T-helper 17 cell (primary cell): ENCODE data around the gene YAP1. TPM values are rescaled to one million over a fixed set of nuclear protein-coding genes. Genes with fewer than 3 reads are reported as not detected.

ENCODE experiments used
- ATAC-seq: fragments of 150-1000 bp; cut with Tn5 transposase; 2 replicates; pipeline ENCODE4 v1.10.0; 2021; ENCODE audit warnings: mild to moderate bottlenecking, moderate library complexity
- DNase-seq, 3 donors: peaks; one replicate each; pipeline versions ENCODE4 v3.0.0 to v3.0.0-alpha.2; 2020 to 2021
- H3K9me3 ChIP-seq: one replicate; pipeline ENCODE4 v1.7.0; 2013; ENCODE audit warnings: low read length, mild to moderate bottlenecking; ENCODE audit not compliant: control insufficient read depth, poor library complexity, severe bottlenecking
- H3K27ac Mint-ChIP-seq: one replicate; pipeline ENCODE4 v1.8.0; 2022; ENCODE audit warnings: mild to moderate bottlenecking, moderate library complexity, mixed read lengths
- H3K27me3 Mint-ChIP-seq: one replicate; pipeline ENCODE4 v1.8.0; 2022; ENCODE audit warnings: mixed read lengths
- H3K36me3 Mint-ChIP-seq: one replicate; pipeline ENCODE4 v1.8.0; 2022; ENCODE audit warnings: low read depth, mixed read lengths
- H3K4me1 Mint-ChIP-seq: one replicate; pipeline ENCODE4 v1.8.0; 2022; ENCODE audit warnings: mild to moderate bottlenecking, mixed read lengths
- H3K4me3 Mint-ChIP-seq: one replicate; pipeline ENCODE4 v1.8.0; 2022; ENCODE audit warnings: mild to moderate bottlenecking, moderate library complexity, mixed read lengths
- total RNA-seq, 4 donors: library from RNA in 2 of 4; stranded (reverse) in 2 of 4; gene quantifications; one replicate each; pipeline ENCODE4 v1.2.3 and lab custom pipeline; 2022 to 2026

Gene YAP1
- total RNA-seq, 2 donors from 2014 or later, result 0.20 TPM; not detected in 1

DNA sequence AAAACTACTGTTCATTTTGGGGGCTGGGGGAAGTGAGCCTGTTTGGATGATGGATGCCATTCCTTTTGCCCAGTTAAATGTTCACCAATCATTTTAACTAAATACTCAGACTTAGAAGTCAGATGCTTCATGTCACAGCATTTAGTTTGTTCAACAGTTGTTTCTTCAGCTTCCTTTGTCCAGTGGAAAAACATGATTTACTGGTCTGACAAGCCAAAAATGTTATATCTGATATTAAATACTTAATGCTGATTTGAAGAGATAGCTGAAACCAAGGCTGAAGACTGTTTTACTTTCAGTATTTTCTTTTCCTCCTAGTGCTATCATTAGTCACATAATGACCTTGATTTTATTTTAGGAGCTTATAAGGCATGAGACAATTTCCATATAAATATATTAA is 119.9 kb downstream of the YAP1 start:
- ATAC-seq (no peak), DNase-seq (no peak)
- H3K4me1 Mint-ChIP-seq, result peaks cover 8% of the 10 kb centered on the region
- no peak overlapping the region for H3K27ac Mint-ChIP-seq
- H3K9me3 ChIP-seq, result no peaks in the 10 kb centered on the region
- H3K4me3 Mint-ChIP-seq, result no peak overlapping the region
- peaks cover 38% of the 10 kb centered on the region for H3K27me3 Mint-ChIP-seq
- H3K36me3 Mint-ChIP-seq, result peaks cover 3% of the 10 kb centered on the region

DNA sequence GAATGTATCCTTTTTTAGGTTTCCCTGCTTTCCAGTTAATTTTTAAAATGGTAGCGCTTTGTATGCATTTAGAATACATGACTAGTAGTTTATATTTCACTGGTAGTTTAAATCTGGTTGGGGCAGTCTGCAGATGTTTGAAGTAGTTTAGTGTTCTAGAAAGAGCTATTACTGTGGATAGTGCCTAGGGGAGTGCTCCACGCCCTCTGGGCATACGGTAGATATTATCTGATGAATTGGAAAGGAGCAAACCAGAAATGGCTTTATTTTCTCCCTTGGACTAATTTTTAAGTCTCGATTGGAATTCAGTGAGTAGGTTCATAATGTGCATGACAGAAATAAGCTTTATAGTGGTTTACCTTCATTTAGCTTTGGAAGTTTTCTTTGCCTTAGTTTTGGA is 120.7 kb downstream of the YAP1 start:
- Mint-ChIP-seq H3K4me3 (no peak overlapping the region), H3K4me1 (peaks cover 6% of the 10 kb centered on the region), H3K27ac (no peak overlapping the region), H3K27me3 (peaks cover 39% of the 10 kb centered on the region), H3K36me3 (peaks cover 3% of the 10 kb centered on the region)
- DNase-seq, result no peak
- ATAC-seq, result no peak
- H3K9me3 ChIP-seq, result no peaks in the 10 kb centered on the region

DNA sequence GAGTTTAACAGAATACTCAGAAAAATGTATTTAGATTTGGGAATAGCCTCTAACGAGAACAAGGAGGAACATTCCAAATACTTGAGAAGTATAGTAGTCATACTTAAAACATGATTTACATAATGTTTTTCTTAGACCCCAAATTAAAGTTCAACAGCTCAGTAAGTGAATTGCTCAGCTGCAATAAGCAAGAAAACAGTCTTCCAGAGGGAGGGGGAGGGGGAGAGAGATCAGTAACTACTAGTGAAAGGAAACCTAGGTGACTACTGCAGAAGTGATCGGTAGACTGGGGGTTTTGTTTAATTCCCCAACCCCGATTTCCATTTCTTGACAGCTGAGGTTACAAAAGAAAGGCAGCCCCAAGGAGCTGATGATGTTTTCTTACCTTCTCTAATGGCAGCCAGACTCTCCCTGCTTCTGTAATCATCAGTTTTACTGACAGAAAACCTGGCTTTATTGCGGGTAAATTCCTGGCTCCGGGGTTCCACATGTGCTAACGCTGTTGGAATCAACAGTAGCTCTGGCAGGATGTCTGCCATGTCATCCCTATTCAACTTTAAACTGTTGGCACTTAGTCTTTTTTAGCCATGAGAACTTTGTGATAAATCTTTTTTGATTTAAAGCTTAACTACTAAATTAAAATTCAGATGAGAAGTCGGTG is 124.7 kb downstream of the YAP1 start:
- DNase-seq (no peak), ATAC-seq (no peak)
- H3K36me3 Mint-ChIP-seq, result no peaks in the 10 kb centered on the region
- H3K27me3 Mint-ChIP-seq, result peaks cover 56% of the 10 kb centered on the region
- H3K4me3 Mint-ChIP-seq, result no peak overlapping the region
- no peaks in the 10 kb centered on the region for H3K4me1 Mint-ChIP-seq
- H3K9me3 ChIP-seq, result no peaks in the 10 kb centered on the region
- no peak overlapping the region for H3K27ac Mint-ChIP-seq

DNA sequence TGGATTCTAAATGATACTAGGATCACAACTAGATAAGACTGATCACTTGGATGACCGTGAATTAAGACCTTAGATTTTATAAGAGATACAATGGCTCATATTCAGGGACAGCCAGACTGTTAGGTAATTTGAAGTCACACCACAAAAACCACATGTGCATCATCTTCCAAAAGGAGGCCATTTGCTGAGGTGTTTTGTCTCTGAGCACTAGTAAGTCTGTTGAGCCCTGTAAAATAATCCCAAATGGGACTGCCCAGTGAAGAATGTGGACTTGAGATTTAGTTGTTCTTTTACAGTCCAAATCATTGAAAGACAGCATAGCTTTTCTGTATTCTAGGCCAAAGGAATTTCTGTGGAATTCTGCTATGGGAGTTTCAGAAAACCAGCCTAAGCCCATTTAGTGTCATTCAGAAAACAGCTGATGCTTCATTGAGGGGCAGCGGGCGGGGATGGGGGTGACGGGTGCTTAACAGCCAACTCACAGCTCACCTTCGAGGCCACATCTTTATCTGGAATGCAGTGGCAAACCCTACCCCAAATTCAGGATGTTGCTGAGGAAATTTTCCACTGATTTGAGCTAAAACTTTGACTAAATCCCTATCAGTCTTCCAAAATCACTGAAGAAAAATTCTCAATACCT is 127.0 kb downstream of the YAP1 start:
- H3K27ac Mint-ChIP-seq, result no peak overlapping the region
- no peaks in the 10 kb centered on the region for H3K36me3 Mint-ChIP-seq
- no peak for DNase-seq
- peaks cover 43% of the 10 kb centered on the region for H3K27me3 Mint-ChIP-seq
- H3K9me3 ChIP-seq, result no peaks in the 10 kb centered on the region
- H3K4me1 Mint-ChIP-seq, result peaks cover 2% of the 10 kb centered on the region
- no peak for ATAC-seq
- H3K4me3 Mint-ChIP-seq, result no peak overlapping the region

DNA sequence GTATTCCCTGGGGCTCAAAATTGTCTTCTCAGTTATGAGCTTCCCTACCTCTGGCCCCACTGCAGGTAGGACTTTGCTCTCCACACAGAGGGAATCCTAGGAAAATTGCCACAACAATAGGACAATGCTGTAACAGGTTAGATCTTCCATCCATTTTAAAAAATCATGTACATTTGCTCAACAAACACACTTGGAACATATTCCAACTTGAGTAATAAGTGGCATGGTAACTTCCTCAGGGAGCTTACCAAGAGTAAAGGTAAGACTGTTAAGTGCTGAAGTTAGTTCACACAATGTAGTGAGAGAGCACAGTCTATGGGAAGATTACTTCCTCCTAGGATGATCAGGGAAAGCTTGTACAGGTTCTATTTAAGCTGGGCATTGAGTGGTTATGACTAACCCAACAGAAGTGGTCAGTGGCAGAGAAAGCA is 128.2 kb downstream of the YAP1 start:
- DNase-seq, result no peak
- Mint-ChIP-seq H3K27me3 (peaks cover 44% of the 10 kb centered on the region), H3K4me3 (no peak overlapping the region), H3K36me3 (peaks cover under 1% of the 10 kb centered on the region), H3K27ac (no peak overlapping the region), H3K4me1 (peaks cover 2% of the 10 kb centered on the region)
- no peak for ATAC-seq
- no peaks in the 10 kb centered on the region for H3K9me3 ChIP-seq

DNA sequence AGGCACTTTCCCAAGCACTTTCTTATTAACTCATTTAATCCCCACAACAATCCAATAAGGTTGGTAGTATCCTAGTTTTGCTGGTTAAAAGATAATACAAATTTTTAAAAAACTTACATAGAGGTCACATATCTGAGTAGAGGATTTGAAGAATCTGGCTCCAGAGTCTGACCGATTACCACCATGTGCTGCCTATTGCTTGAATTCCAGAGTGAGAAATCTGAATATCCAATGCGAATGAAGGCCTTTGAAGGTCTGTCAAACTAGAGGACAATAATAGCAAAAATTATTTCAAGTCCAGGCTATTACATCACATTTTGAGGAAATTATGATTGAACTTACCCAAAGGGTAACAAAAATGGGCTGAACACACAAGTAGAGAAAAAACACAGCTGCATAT is 129.2 kb downstream of the YAP1 start:
- ATAC-seq, result no peak
- Mint-ChIP-seq H3K4me3 (no peak overlapping the region), H3K27ac (no peak overlapping the region), H3K27me3 (peaks cover 44% of the 10 kb centered on the region), H3K36me3 (peaks cover 2% of the 10 kb centered on the region), H3K4me1 (peaks cover 2% of the 10 kb centered on the region)
- H3K9me3 ChIP-seq, result no peaks in the 10 kb centered on the region
- no peak for DNase-seq

DNA sequence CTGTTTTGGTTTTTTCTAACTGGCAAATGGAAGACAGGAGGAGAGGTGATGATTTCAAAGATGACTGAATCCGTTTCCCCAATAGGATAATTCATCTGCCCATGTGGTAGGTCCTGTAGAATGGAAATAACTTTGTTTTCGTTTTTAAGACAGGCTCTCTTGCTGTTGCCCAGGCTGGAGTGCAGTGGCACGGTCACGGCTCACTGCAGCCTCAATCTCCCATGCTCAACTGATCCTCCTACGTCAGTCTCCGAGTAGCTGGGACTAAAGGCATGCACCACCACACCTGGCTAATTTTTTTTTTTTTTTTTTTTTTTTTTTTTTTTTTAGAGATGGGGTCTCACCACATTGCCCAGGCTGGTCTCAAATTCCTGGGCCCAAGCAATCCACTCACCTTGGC is 129.7 kb downstream of the YAP1 start:
- no peak for DNase-seq

DNA sequence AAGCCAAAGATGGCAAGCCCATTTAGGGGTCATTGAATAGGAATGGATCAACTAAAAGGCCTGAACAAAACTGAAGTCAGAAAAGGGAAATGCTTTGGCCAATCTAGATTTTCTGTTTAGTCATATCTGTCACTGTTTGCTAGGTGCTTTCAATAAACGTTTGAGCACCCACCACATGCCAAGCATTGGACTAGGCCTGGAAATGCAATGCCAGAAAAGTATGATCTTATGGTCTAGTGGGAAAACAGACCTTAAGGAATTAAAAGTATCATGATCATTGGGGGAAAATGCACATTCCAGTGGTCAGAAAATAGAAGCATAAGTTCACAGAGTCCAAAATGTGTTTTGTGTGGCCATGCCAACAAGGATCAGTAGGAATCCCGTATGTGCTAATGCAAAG is 130.3 kb downstream of the YAP1 start:
- ATAC-seq (no peak), DNase-seq (no peak)
- no peaks in the 10 kb centered on the region for H3K9me3 ChIP-seq
- no peak overlapping the region for H3K4me3 Mint-ChIP-seq
- H3K27me3 Mint-ChIP-seq, result peaks cover 36% of the 10 kb centered on the region
- H3K27ac Mint-ChIP-seq, result no peak overlapping the region
- H3K36me3 Mint-ChIP-seq, result peaks cover 2% of the 10 kb centered on the region
- peaks cover 2% of the 10 kb centered on the region for H3K4me1 Mint-ChIP-seq

More for the DNA sequence above, 129.7 kb downstream of the YAP1 start:
- ATAC-seq, result no peak
- Mint-ChIP-seq H3K4me3 (no peak overlapping the region), H3K27me3 (peaks cover 39% of the 10 kb centered on the region), H3K4me1 (peaks cover 2% of the 10 kb centered on the region), H3K36me3 (peaks cover 2% of the 10 kb centered on the region), H3K27ac (no peak overlapping the region)
- H3K9me3 ChIP-seq, result no peaks in the 10 kb centered on the region

DNA sequence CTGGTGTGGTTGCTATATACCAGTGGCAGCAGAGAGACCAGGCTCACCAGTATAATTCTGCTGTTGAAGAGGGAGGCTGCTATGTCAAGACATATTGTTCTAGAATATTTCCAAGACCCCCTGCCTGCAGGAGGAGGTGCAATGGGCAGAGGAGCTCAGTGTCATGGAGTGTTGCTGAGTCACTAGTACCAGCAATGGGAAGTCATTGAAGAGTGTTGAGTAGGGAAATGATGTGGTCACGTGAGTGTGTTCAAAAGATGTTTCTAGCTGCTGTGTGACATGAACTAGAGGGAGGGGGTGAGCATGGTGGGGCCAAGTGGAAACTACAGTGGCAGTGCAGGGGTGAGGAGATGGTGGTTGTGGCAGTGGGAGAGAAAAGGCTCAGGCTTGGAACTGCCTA is 130.8 kb downstream of the YAP1 start:
- no peaks in the 10 kb centered on the region for H3K9me3 ChIP-seq
- peaks cover 2% of the 10 kb centered on the region for H3K4me1 Mint-ChIP-seq
- no peak for DNase-seq
- H3K4me3 Mint-ChIP-seq, result no peak overlapping the region
- H3K27ac Mint-ChIP-seq, result no peak overlapping the region
- no peak for ATAC-seq
- H3K36me3 Mint-ChIP-seq, result peaks cover 2% of the 10 kb centered on the region
- peaks cover 34% of the 10 kb centered on the region for H3K27me3 Mint-ChIP-seq

DNA sequence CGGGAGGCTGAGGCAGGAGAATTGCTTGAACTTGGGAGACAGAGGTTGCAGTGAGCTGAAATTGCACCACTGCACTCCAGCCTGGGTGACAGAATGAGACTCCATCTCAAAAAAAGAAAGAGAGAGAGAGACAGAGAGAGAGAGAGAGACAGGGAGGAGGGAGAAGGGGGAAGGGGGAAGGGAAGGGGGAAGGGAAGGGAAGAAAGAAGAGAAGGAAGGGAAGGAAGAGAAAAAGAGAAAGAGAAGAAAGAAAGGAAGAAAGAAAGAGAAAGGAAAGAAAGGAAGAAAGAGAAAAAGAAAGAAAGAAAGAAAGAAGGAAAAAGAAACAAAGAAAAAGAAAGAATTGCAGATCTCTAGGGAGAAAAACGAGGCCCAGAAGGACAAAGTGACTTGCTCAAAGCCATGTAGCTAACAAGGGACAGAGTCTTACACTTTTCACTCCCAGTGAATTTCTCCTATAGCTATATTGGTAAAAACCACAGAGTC is 133.2 kb downstream of the YAP1 start:
- DNase-seq (no peak), ATAC-seq (no peak)
- H3K9me3 ChIP-seq, result no peaks in the 10 kb centered on the region
- Mint-ChIP-seq H3K36me3 (peaks cover 2% of the 10 kb centered on the region), H3K4me1 (peaks cover 2% of the 10 kb centered on the region), H3K27me3 (peaks cover 16% of the 10 kb centered on the region), H3K4me3 (no peak overlapping the region), H3K27ac (no peak overlapping the region)

DNA sequence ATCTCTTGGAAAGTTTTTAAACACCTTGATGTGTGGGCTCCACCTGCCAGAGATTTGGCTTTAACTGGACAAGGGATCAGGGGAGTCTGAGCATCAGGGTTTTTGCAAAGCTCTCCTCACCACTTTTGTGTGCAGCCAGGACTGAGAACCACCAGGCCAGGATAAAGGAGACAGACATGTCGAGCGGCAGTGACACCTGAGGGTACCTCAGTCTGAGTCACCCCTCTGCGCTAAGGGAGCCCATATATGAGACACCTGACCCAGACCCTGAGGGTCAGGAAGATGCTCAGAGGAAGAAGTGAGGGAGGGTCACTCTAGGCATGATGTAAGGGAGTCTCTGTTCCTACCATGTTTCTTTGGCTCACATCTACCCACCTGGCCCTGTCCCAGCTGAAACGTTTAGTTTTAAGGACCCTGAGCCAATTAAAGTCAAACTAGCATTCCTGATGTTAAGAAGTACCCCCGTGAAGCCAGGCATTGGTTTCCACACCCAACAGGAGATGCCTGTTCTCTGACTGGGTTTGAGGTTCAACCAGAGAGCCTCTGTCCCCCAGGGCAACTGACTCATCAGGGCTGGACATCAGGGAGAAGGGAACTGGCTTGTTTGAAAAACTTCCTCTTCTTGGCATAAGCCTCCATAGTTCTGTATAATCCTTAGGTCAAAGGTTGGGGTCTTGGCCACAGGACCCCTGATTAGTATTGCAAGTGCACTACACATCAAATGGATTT is 134.6 kb downstream of the YAP1 start:
- no peaks in the 10 kb centered on the region for H3K9me3 ChIP-seq
- Mint-ChIP-seq H3K36me3 (peaks cover 2% of the 10 kb centered on the region), H3K4me3 (no peak overlapping the region), H3K27ac (no peak overlapping the region), H3K27me3 (peaks cover 10% of the 10 kb centered on the region), H3K4me1 (peaks cover 2% of the 10 kb centered on the region)
- DNase-seq (no peak), ATAC-seq (no peak)

DNA sequence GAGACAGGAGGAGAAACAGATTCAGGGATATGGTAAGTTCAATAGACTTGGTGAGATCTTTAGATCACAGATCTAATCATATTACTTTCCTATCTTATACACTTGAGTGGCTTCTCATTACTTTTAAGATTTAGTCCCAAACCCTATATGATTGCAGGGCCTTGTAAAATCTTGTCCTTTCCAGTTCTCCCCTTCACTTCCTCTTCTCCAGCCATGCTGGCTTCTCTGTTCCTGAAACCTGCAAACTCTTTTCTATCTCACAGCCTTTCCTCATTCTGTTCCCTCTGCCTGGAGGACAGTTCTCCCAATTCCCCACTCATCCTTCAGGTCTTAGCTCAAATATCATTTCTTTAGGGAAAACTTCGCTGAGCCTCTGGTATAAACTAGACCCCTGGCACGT is 141.2 kb downstream of the YAP1 start:
- peaks cover 10% of the 10 kb centered on the region for H3K27me3 Mint-ChIP-seq
- H3K4me3 Mint-ChIP-seq, result no peak overlapping the region
- peak overlapping the region; percentile 65 for H3K27ac Mint-ChIP-seq
- ATAC-seq (no peak), DNase-seq (no peak)
- H3K4me1 Mint-ChIP-seq, result no peaks in the 10 kb centered on the region
- H3K36me3 Mint-ChIP-seq, result no peaks in the 10 kb centered on the region
- H3K9me3 ChIP-seq, result no peaks in the 10 kb centered on the region

DNA sequence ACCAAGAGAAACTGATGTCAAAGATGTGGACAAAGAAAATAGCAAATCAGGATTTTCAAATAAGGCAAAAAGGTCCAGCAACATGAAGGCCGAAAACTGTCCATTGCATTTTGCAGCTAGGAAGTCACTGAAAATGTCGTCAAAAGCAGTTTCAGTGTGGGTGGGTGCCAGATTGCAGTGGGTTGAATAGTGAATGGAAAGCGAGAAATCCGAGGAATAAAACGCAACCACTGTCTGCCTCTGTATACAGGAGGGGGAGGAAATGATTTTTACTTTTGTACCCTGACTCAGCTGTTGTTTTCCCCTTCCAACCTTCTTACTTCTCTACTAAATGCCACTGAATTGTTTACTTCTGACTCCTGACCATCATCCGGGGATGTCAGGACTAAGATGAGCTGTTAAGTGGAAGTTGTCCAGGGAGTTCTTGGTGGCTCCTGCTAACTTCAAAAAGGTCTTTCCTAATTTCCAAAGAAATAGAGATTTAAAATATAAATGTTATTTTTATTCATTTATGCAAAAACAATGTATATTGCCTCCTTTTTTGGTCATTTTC is 142.2 kb downstream of the YAP1 start:
- DNase-seq, result no peak
- Mint-ChIP-seq H3K36me3 (no peaks in the 10 kb centered on the region), H3K27me3 (peaks cover 10% of the 10 kb centered on the region), H3K27ac (peak overlapping the region; percentile 37), H3K4me3 (no peak overlapping the region), H3K4me1 (no peaks in the 10 kb centered on the region)
- H3K9me3 ChIP-seq, result no peaks in the 10 kb centered on the region
- ATAC-seq, result no peak
